Endothelial cell of umbilical vein (primary cell): Measurements from ENCODE around the gene MAPK6. TPM values are rescaled to one million over a fixed set of nuclear protein-coding genes. Genes with fewer than 3 reads are reported as not detected.

Source experiments
- BruUV-seq: library from RNA; stranded (reverse); fragments of 400-500 nt; replicated peaks from 2 replicates; lab custom pipeline; 2021; lab: Mats Ljungman, UMichigan
- CTCF ChIA-PET: fragments of 300-600, 350-600 bp; sonication (Branson Sonifier 250); formaldehyde crosslinking; loops from one replicate; lab custom pipeline; 2021; ENCODE audit warnings: antibody characterized with exemption, inconsistent platforms; lab: Charles Lee
- POLR2A ChIA-PET: fragments of 300-600, 350-600 bp; sonication (Branson Sonifier 250); formaldehyde crosslinking; loops from one replicate; lab custom pipeline; 2021; ENCODE audit warnings: antibody characterized with exemption, inconsistent platforms; lab: Charles Lee
- DNase-seq: peaks from one replicate; pipeline ENCODE4 v3.0.0-alpha.2; 2011; ENCODE audit warnings: low read depth, low spot score
- FAIRE-seq: peaks from 2 replicates; lab custom pipeline; 2011; peaks lifted over from hg19 to GRCh38; lab: Jason Lieb, UNC
- H2AFZ ChIP-seq: 2 replicates; pipeline ENCODE4 v1.6.0; 2012; ENCODE audit warnings: low read depth, low read length, control low read depth, inconsistent platforms
- H3K27ac ChIP-seq: 2 replicates; pipeline ENCODE4 v1.5.1; 2011; ENCODE audit warnings: low read depth, mild to moderate bottlenecking, control low read depth, low read length, moderate library complexity; ENCODE audit not compliant: insufficient read depth
- H3K27me3 ChIP-seq, 2 experiments: 2 replicates each; pipeline versions ENCODE4 v1.6.0 to v1.6.1; 2011; ENCODE audit warnings: low read length in 2 of 2, mixed read lengths in 1 of 2; ENCODE audit not compliant: control insufficient read depth in 2 of 2, insufficient read depth in 2 of 2
- H3K36me3 ChIP-seq, 2 experiments: 2 replicates in 1 of 2; 3 replicates in 1 of 2; pipeline ENCODE4 v1.5.1; 2011; ENCODE audit warnings: low read length in 2 of 2, mild to moderate bottlenecking in 1 of 2, moderate library complexity in 1 of 2; ENCODE audit not compliant: control insufficient read depth in 2 of 2, insufficient read depth in 2 of 2; ENCODE audit errors: extremely low read depth in 1 of 2
- H3K4me1 ChIP-seq: 3 replicates; pipeline ENCODE4 v1.5.1; 2011; ENCODE audit warnings: mild to moderate bottlenecking, low read length; ENCODE audit not compliant: control insufficient read depth, insufficient read depth; ENCODE audit errors: extremely low read depth
- H3K4me2 ChIP-seq: 2 replicates; pipeline ENCODE4 v1.6.1; 2011; ENCODE audit warnings: low read length, control low read depth, mixed read lengths; ENCODE audit not compliant: insufficient read depth
- H3K4me3 ChIP-seq, 3 experiments: fragments of 200-600 bp in 1 of 3; sonication (generic), shearing (Covaris generic) in 1 of 3; replicated peaks in 1 of 3; 2 replicates each; pipeline ENCODE4 v1.5.1; 2011 to 2016; ENCODE audit warnings: control low read depth in 3 of 3, low read length in 3 of 3, mild to moderate bottlenecking in 2 of 3, inconsistent platforms in 1 of 3, low read depth in 1 of 3, moderate library complexity in 1 of 3; ENCODE audit not compliant: insufficient read depth in 1 of 3
- H3K79me2 ChIP-seq: 2 replicates; pipeline ENCODE4 v1.6.0; 2012; ENCODE audit warnings: low read length, inconsistent platforms; ENCODE audit not compliant: control insufficient read depth, insufficient read depth
- H3K9ac ChIP-seq: replicated peaks from 2 replicates; pipeline ENCODE3; 2011; ENCODE audit warnings: low read length, control low read depth; ENCODE audit not compliant: insufficient read depth; ENCODE audit errors: extremely low read depth
- H3K9me1 ChIP-seq: replicated peaks from 3 replicates; pipeline ENCODE4 v1.6.0; 2011; ENCODE audit warnings: mild to moderate bottlenecking, low read length; ENCODE audit not compliant: control insufficient read depth, insufficient read depth; ENCODE audit errors: extremely low read depth
- H3K9me3 ChIP-seq: replicated peaks from 2 replicates; pipeline ENCODE4 v1.5.1; 2012; ENCODE audit warnings: low read length, inconsistent platforms; ENCODE audit not compliant: control insufficient read depth, insufficient read depth
- H4K20me1 ChIP-seq: replicated peaks from 2 replicates; pipeline ENCODE3; 2011; ENCODE audit warnings: mild to moderate bottlenecking, low read length; ENCODE audit not compliant: control insufficient read depth, insufficient read depth; ENCODE audit errors: extremely low read depth
- CTCF ChIP-seq, 2 donors: IDR thresholded peaks; 1 replicate in 1 of 2; 2 replicates in 1 of 2; pipeline ENCODE4 v1.5.1; 2011; ENCODE audit warnings: low read length in 2 of 2, mild to moderate bottlenecking in 2 of 2, moderate library complexity in 2 of 2, control low read depth in 1 of 2, inconsistent platforms in 1 of 2, low read depth in 1 of 2; ENCODE audit not compliant: insufficient read depth in 1 of 2; ENCODE audit errors: extremely low read depth in 1 of 2
- EZH2 ChIP-seq: IDR thresholded peaks from 2 replicates; pipeline ENCODE4 v1.6.1; 2012; ENCODE audit warnings: borderline replicate concordance, low read depth, mild to moderate bottlenecking, moderate library complexity, low read length, inconsistent platforms; ENCODE audit not compliant: severe bottlenecking
- FOS ChIP-seq: IDR thresholded peaks from 2 replicates; pipeline ENCODE4 v1.6.1; 2011; ENCODE audit warnings: mild to moderate bottlenecking, low read length, moderate library complexity, borderline replicate concordance; ENCODE audit not compliant: insufficient read depth
- GATA2 ChIP-seq: IDR thresholded peaks from 2 replicates; pipeline ENCODE4 v1.7.0; 2011; ENCODE audit warnings: low read depth, mild to moderate bottlenecking, moderate library complexity, mixed read lengths, low read length; ENCODE audit not compliant: insufficient read length, insufficient read depth
- JUN ChIP-seq: IDR thresholded peaks from 2 replicates; pipeline ENCODE4 v1.6.1; 2011; ENCODE audit warnings: borderline replicate concordance, low read depth; ENCODE audit not compliant: insufficient read length, insufficient read depth
- MAX ChIP-seq: IDR thresholded peaks from 2 replicates; pipeline ENCODE4 v1.6.1; 2011; ENCODE audit not compliant: insufficient read depth, insufficient read length
- MYC ChIP-seq: IDR thresholded peaks from one replicate; pipeline ENCODE4 v1.6.1; 2011; ENCODE audit warnings: mild to moderate bottlenecking, low read depth, low read length
- POLR2A ChIP-seq: IDR thresholded peaks from 2 replicates; pipeline ENCODE4 v1.6.1; 2012; ENCODE audit warnings: low read depth, mild to moderate bottlenecking, control low read depth, low read length
- POLR2AphosphoS5 ChIP-seq: IDR thresholded peaks from 2 replicates; pipeline ENCODE4 v1.6.1; 2012; ENCODE audit warnings: low read depth, mild to moderate bottlenecking, control low read depth, low read length, moderate library complexity; ENCODE audit not compliant: insufficient read depth
- dilution Hi-C: fragments of 300-500 bp; cut with MboI; formaldehyde crosslinking; loops from one replicate; pipeline ENCODE4 v1.15.0; 2019; ENCODE audit warnings: low sequenced_read_pairs; ENCODE audit not compliant: extremely low pct_ligation_motif_present
- intact Hi-C: fragments of 100-400 bp; cut with micrococcal nuclease; formaldehyde crosslinking; loops from one replicate; pipeline ENCODE4 v1.10.0; 2022
- polyA plus RNA-seq, 4 experiments: library from polyadenylated mRNA; depleted of rRNA in 3 of 4; stranded (reverse) in 3 of 4; unstranded in 1 of 4; fragments of >200 nt; gene quantifications; 2 replicates each; pipeline versions ENCODE4 v1.2.1 to v1.2.3, GENCODE V29; 2011 to 2012; ENCODE audit warnings: missing spikeins in 1 of 4
- total RNA-seq: library from RNA; stranded (reverse); gene quantifications from 2 replicates; pipeline ENCODE4 v1.2.3, GENCODE V29; 2021

The MAPK6 gene
- total and polyA plus RNA-seq, 2 donors (not counting 3 experiments of a cell fraction or from before 2014, with no cell fraction given) = 10.9 to 37.4 TPM

GRCh38 chr15:52023169-52023922 is 4.3 kb downstream of the MAPK6 start:
- Histone ChIP-seq H3K36me3 (no peaks in the 10 kb centered on the region), H2AFZ (no peak overlapping the region), H3K4me2 (no peak overlapping the region), H3K9me3 (no peaks in the 10 kb centered on the region), H3K79me2 (peaks cover 80% of the 10 kb centered on the region), H3K27ac (no peak overlapping the region), H3K27me3 (no peaks in the 10 kb centered on the region), H3K4me1 (peaks cover 25% of the 10 kb centered on the region), H4K20me1 (no peaks in the 10 kb centered on the region), H3K9me1 (no peaks in the 10 kb centered on the region), H3K4me3 (no peak overlapping the region), H3K9ac (no peak overlapping the region)
- DNase-seq = no peak
- dilution Hi-C loops = no loop called here
- ChIA-PET POLR2A (no interaction called here), CTCF (no interaction called here)
- no peak for TF ChIP-seq GATA2
- no peak for TF ChIP-seq POLR2A
- no peak for TF ChIP-seq MYC
- TF ChIP-seq EZH2 = no peak
- TF ChIP-seq CTCF (IDR thresholded peaks at IDR 0.05; ENCODE audit: extremely low read depth in 1 of 2, insufficient read depth in 1 of 2, low read depth in 1 of 2, low read length in 2 of 2) = no peak
- no peak for TF ChIP-seq FOS
- TF ChIP-seq JUN = no peak
- TF ChIP-seq POLR2AphosphoS5 = no peak
- TF ChIP-seq MAX = no peak
- no peak for FAIRE-seq
- BruUV-seq = no TSS peak
- intact Hi-C loops = no loop called here
